T47D (cell line): ENCODE results near the gene DPP10.

Experiments used
- DNase-seq, 2 experiments: peaks; one replicate each; pipeline versions ENCODE4 v3.0.0 to v3.0.0-alpha.2; 2011 to 2012; ENCODE audit warnings: low read depth in 1 of 2, low spot score in 1 of 2
- JUND ChIP-seq: IDR thresholded peaks from 2 replicates; pipeline ENCODE4 v1.6.1; 2012; ENCODE audit warnings: low read depth
- in situ Hi-C: cut with HindIII; loops from 2 replicates; pipeline ENCODE4 v1.10.0; 2016; ENCODE audit warnings: low sequenced_read_pairs, low pct_unique_long_range_greater_than_20kb

DPP10 gene

GRCh38 chr2:114569166-114569565 lies 126.7 kb downstream of the DPP10 start:
- no peak for TF ChIP-seq JUND
- no peak for DNase-seq
- in situ Hi-C loops, result no loop called here

- TF ChIP-seq JUND, result no peak
- no peak for DNase-seq
- in situ Hi-C loops, result no loop called here
These were observed 135.2 kb downstream of the DPP10 start for GRCh38 chr2:114577657-114578056.

GRCh38 chr2:114579542-114579941 lies 137.1 kb downstream of the DPP10 start:
- in situ Hi-C loops, result no loop called here
- no peak for DNase-seq
- TF ChIP-seq JUND, result no peak

GRCh38 chr2:114580691-114581090 lies 138.2 kb downstream of the DPP10 start:
- in situ Hi-C loops, result no loop called here
- no peak for TF ChIP-seq JUND
- DNase-seq, result no peak

- TF ChIP-seq JUND, result no peak
- in situ Hi-C loops, result no loop called here
- DNase-seq, result no peak
These were observed 155.9 kb downstream of the DPP10 start for GRCh38 chr2:114598329-114598728.

GRCh38 chr2:114609203-114609602 lies 166.8 kb downstream of the DPP10 start:
- no peak for DNase-seq
- TF ChIP-seq JUND, result no peak
- in situ Hi-C loops, result no loop called here

- DNase-seq, result no peak
- in situ Hi-C loops, result no loop called here
These were observed 167.4 kb downstream of the DPP10 start for GRCh38 chr2:114609801-114610200.

GRCh38 chr2:114610677-114611076 lies 168.2 kb downstream of the DPP10 start:
- in situ Hi-C loops, result no loop called here
- DNase-seq, result no peak
- TF ChIP-seq JUND, result no peak

More at GRCh38 chr2:114609801-114610200, 167.4 kb downstream of the DPP10 start:
- TF ChIP-seq JUND, result no peak

GRCh38 chr2:114614592-114614991 lies 172.2 kb downstream of the DPP10 start:
- no peak for DNase-seq
- in situ Hi-C loops, result no loop called here
- TF ChIP-seq JUND, result no peak

GRCh38 chr2:114628481-114628880 lies 186.0 kb downstream of the DPP10 start:
- no peak for TF ChIP-seq JUND
- in situ Hi-C loops, result no loop called here
- no peak for DNase-seq

GRCh38 chr2:114631146-114631545 lies 188.7 kb downstream of the DPP10 start:
- DNase-seq, result no peak
- in situ Hi-C loops, result no loop called here

GRCh38 chr2:114642166-114642770 lies 199.8 kb downstream of the DPP10 start:
- DNase-seq, result no peak
- no peak for TF ChIP-seq JUND
- in situ Hi-C loops, result no loop called here

More at GRCh38 chr2:114631146-114631545, 188.7 kb downstream of the DPP10 start:
- no peak for TF ChIP-seq JUND

GRCh38 chr2:114642988-114643553 lies 200.6 kb downstream of the DPP10 start:
- TF ChIP-seq JUND, result no peak
- in situ Hi-C loops, result no loop called here
- no peak for DNase-seq

- no peak for TF ChIP-seq JUND
- DNase-seq, result no peak
- in situ Hi-C loops, result no loop called here
These were observed 209.5 kb downstream of the DPP10 start for GRCh38 chr2:114651933-114652332.
